ENCODE results near the gene PTOV1.

Gene PTOV1

GRCh38 chr19:49892716-49893115 lies 41.8 kb downstream of the PTOV1 start:
- DNase-seq, result no peak

- no peak for DNase-seq
Measured at GRCh38 chr19:49894011-49894664, 43.2 kb downstream of the PTOV1 start.

- no peak for DNase-seq
Measured at GRCh38 chr19:49894879-49895565, 44.1 kb downstream of the PTOV1 start.

GRCh38 chr19:49895566-49896297 lies 44.8 kb downstream of the PTOV1 start:
- DNase-seq, result no peak

GRCh38 chr19:49896863-49897621 lies 46.1 kb downstream of the PTOV1 start, which contains the start of gene IL4I1:
TSS of gene IL4I1 (minus strand) at chr19:49896887. CDS start at chr19:49896160, 727 bp downstream.
- DNase-seq, result no peak

- no peak for DNase-seq
Measured at GRCh38 chr19:49904136-49904535, 53.2 kb downstream of the PTOV1 start.

GRCh38 chr19:49906879-49907564 lies 56.1 kb downstream of the PTOV1 start:
- DNase-seq, result no peak

GRCh38 chr19:49907745-49908446 lies 56.9 kb downstream of the PTOV1 start:
- DNase-seq, result no peak

- DNase-seq, result no peak
Measured at GRCh38 chr19:49908480-49909420, 57.8 kb downstream of the PTOV1 start.

- DNase-seq, result no peak
Measured at GRCh38 chr19:49910179-49910578, 59.2 kb downstream of the PTOV1 start.

Measured in NCI-H1436 (cell line).